Neural cell (in vitro differentiated cells): Measurements from ENCODE around the gene CISH.

Experiments used
- EZH2 ChIP-seq: fragments of 200-600, 300-800 bp; shearing (Covaris generic), sonication (generic); IDR thresholded peaks from 2 replicates; pipeline ENCODE4 v1.6.1; 2014; ENCODE audit warnings: antibody characterized with exemption, low read length, borderline replicate concordance, mild to moderate bottlenecking; ENCODE audit not compliant: insufficient read depth, poor library complexity, severe bottlenecking
- MXI1 ChIP-seq: fragments of 450-650 bp; conservative IDR thresholded peaks from 2 replicates; pipeline ENCODE4 v1.6.1; 2014; ENCODE audit warnings: antibody characterized with exemption, mild to moderate bottlenecking; ENCODE audit not compliant: poor library complexity, severe bottlenecking
- POLR2AphosphoS5 ChIP-seq: IDR thresholded peaks from 2 replicates; pipeline ENCODE4 v1.6.1; 2012
- RAD21 ChIP-seq: fragments of 450-650 bp; conservative IDR thresholded peaks from 2 replicates; pipeline ENCODE4 v1.6.1; 2014; ENCODE audit warnings: antibody characterized with exemption, mild to moderate bottlenecking, moderate library complexity
- REST ChIP-seq: IDR thresholded peaks from 2 replicates; pipeline ENCODE4 v1.6.1; 2012; ENCODE audit warnings: borderline replicate concordance
- TAF1 ChIP-seq: IDR thresholded peaks from 2 replicates; pipeline ENCODE4 v1.6.1; 2012; ENCODE audit warnings: low read depth
- TF ChIP-seq, protein P1 (sequence below): fragments of 450-650 bp; IDR thresholded peaks from 2 replicates; pipeline ENCODE4 v1.5.1; 2014; ENCODE audit warnings: antibody characterized with exemption, mild to moderate bottlenecking, moderate library complexity; ENCODE audit not compliant: poor library complexity, severe bottlenecking

GRCh38 chr3:50630394-50630793 lies 18.8 kb upstream of the CISH start:
- no peak for TF ChIP-seq EZH2
- TF ChIP-seq, protein P1, sequence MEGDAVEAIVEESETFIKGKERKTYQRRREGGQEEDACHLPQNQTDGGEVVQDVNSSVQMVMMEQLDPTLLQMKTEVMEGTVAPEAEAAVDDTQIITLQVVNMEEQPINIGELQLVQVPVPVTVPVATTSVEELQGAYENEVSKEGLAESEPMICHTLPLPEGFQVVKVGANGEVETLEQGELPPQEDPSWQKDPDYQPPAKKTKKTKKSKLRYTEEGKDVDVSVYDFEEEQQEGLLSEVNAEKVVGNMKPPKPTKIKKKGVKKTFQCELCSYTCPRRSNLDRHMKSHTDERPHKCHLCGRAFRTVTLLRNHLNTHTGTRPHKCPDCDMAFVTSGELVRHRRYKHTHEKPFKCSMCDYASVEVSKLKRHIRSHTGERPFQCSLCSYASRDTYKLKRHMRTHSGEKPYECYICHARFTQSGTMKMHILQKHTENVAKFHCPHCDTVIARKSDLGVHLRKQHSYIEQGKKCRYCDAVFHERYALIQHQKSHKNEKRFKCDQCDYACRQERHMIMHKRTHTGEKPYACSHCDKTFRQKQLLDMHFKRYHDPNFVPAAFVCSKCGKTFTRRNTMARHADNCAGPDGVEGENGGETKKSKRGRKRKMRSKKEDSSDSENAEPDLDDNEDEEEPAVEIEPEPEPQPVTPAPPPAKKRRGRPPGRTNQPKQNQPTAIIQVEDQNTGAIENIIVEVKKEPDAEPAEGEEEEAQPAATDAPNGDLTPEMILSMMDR: no peak
- TF ChIP-seq POLR2AphosphoS5: no peak
- TF ChIP-seq RAD21: no peak
- TF ChIP-seq REST: no peak
- no peak for TF ChIP-seq TAF1
- no peak for TF ChIP-seq MXI1
